Measurements from ENCODE around the gene PDXDC1. TPM values are rescaled to one million over a fixed set of nuclear protein-coding genes. Genes with fewer than 3 reads are reported as not detected.
A peak's percentile ranks its signal among the peaks of the same experiment; 100 is the strongest.
"Not testable (repeated sequence)": the region's sequence is repeated elsewhere in the genome, so short reads cannot be mapped to it uniquely, and the experiment has no call there.

Gene PDXDC1
- total RNA-seq, 3 donors from 2014 or later: 66.4 to 86.6 (median 82.9) TPM

- peak overlapping the region; percentile 95 to 100 for H3K27ac ChIP-seq
- peak in 1 of 3 donors; percentile 22 for TF ChIP-seq CTCF (IDR thresholded peaks at IDR 0.05)
- H3K27me3 ChIP-seq; intact Hi-C loops (cut with DNase I; ENCODE audit: low total_unique reads); H3K4me1 ChIP-seq; H3K36me3 ChIP-seq; H3K9me3 ChIP-seq: not testable (repeated sequence)
- DNase-seq (ENCODE audit: low spot score in 2 of 2): peak in 1 of 2 donors; percentile 36
- peak overlapping the region; percentile 69 to 100 (median 78) for H3K4me3 ChIP-seq
These were observed 780 bp downstream of the PDXDC1 start for GRCh38 chr16:14975418-14976194.

DNA sequence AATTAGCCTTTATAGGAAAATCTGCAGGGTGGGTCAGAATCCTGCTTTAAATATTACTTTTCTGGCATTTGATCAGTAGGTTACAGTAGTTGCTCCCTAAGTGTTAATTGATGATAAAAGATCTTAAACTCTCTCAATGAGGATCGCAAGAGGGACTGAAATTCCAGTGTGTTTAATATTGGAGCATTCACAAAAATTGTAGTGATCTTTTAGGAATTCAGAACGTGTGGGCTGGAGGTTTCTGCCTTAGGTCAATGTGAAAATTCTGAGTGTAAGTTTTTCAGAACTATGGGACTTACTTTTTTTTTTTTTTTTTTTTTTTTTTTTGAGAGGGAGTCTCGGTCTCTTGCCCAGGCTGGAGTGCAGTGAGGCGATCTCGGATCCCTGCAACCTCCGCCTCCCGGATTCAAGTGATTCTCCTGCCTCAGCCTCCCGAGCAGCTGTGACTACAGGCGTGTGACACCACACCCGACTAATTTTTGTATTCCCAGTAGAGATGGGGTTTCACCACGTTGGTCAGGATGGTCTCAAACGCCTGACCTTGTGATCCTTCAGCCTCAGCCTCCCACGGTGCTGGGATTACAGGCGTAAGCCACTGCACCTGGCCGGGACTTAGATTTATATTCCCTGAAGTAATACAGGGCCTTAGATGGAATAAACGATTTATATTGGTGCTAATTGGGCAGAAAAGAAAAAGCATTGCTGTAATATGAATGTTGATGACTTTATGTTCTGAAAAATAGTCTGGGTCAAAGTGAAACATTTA, 2.3 kb downstream of the PDXDC1 start:
- intact Hi-C loops (cut with DNase I; ENCODE audit: low total_unique reads); DNase-seq (ENCODE audit: low spot score in 2 of 2); H3K9me3 ChIP-seq; H3K36me3 ChIP-seq; H3K27ac ChIP-seq; H3K4me3 ChIP-seq; H3K27me3 ChIP-seq; H3K4me1 ChIP-seq: not testable (repeated sequence)

DNA sequence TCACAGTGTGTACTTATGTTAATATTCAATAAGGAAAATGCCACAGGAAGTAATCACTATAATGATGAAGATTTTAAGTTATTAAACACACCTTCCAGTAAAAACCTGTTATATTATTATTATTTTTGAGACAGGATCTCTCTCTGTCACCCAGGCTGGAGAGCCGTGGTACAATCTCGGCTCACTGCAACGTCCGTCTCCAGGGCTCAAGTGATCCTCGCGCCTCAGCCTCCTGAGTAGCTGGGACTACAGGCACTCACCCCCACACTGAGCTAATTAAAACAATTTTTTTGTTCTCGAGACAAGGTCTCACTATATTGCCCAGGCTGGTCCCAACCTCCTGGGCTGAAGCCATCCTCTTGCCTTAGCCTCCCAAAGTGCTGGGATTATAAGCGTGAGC, 3.5 kb downstream of the PDXDC1 start:
- H3K4me1 ChIP-seq; H3K27ac ChIP-seq; H3K4me3 ChIP-seq; DNase-seq (ENCODE audit: low spot score in 2 of 2); H3K36me3 ChIP-seq; intact Hi-C loops (cut with DNase I; ENCODE audit: low total_unique reads); H3K27me3 ChIP-seq; H3K9me3 ChIP-seq: not testable (repeated sequence)

GRCh38 chr16:14978908-14979307, 4.1 kb downstream of the PDXDC1 start:
- DNase-seq (ENCODE audit: low spot score in 2 of 2); H3K27me3 ChIP-seq; H3K9me3 ChIP-seq; H3K4me1 ChIP-seq; intact Hi-C loops (cut with DNase I; ENCODE audit: low total_unique reads); H3K4me3 ChIP-seq; H3K36me3 ChIP-seq: not testable (repeated sequence)
- peak overlapping the region in 1 of 2 donors; percentile 3 for H3K27ac ChIP-seq

GRCh38 chr16:14981234-14981633, 6.4 kb downstream of the PDXDC1 start:
- H3K4me3 ChIP-seq; H3K27me3 ChIP-seq; DNase-seq (ENCODE audit: low spot score in 2 of 2); H3K9me3 ChIP-seq; H3K27ac ChIP-seq; H3K4me1 ChIP-seq; intact Hi-C loops (cut with DNase I; ENCODE audit: low total_unique reads); H3K36me3 ChIP-seq: not testable (repeated sequence)

GRCh38 chr16:14982521-14982920, 7.7 kb downstream of the PDXDC1 start:
- H3K4me3 ChIP-seq; intact Hi-C loops (cut with DNase I; ENCODE audit: low total_unique reads): not testable (repeated sequence)
- H3K27ac ChIP-seq: peak overlapping the region; percentile 22 to 54

DNA sequence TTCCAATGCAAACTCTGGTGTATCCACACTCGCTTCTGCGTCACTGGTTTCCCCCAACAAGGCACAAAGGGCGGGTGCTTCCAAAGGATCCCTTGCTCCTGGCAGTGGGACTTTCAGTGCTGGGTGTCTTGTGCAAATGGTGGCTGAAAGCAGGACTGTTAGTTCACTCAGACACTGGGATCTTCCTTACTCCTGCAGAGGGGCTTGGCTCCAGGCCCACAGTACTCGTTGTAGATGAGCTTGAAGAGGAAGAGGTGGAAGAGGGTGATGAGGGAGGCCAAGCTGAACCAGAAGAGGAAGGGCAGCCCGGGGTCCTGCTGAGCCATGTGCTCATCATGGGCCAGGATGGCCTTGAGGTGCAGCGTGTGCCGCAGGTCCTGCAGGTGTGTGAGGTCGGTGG, 13.3 kb downstream of the PDXDC1 start:
- H3K4me3 ChIP-seq; H3K27ac ChIP-seq; H3K27me3 ChIP-seq; H3K4me1 ChIP-seq; intact Hi-C loops (cut with DNase I; ENCODE audit: low total_unique reads); H3K36me3 ChIP-seq; DNase-seq (ENCODE audit: low spot score in 2 of 2); H3K9me3 ChIP-seq: not testable (repeated sequence)

More at GRCh38 chr16:14982521-14982920, 7.7 kb downstream of the PDXDC1 start:
- H3K9me3 ChIP-seq; H3K36me3 ChIP-seq; H3K4me1 ChIP-seq; H3K27me3 ChIP-seq; DNase-seq (ENCODE audit: low spot score in 2 of 2): not testable (repeated sequence)

DNA sequence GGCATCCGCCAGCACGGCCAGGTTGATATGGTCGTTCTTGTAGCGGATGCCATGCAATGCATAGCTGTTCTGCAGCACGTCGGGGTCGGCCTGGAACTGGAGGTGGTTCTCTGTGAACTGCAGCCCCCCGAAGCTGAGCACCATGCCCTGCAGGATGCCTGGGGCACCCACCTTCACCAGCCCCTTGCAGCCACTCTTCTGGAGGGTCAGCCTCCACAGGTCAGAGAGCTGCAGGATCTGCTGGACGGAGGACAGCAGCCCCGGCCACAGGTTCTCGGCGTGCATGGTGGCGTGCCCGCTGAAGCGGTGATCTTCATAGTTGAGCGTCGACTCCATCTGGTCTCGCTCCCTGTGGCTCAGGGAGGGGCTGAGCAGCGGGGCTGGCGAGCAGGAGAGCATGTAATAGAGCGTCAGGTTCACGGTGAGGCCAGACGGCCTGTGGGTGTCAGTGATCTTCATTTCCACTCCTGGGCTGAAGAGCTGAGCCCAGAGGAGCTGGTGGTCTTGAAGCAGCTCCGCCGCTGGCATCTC, 13.9 kb downstream of the PDXDC1 start:
- H3K27me3 ChIP-seq; H3K4me1 ChIP-seq; H3K36me3 ChIP-seq; H3K27ac ChIP-seq; H3K9me3 ChIP-seq; DNase-seq (ENCODE audit: low spot score in 2 of 2); H3K4me3 ChIP-seq; intact Hi-C loops (cut with DNase I; ENCODE audit: low total_unique reads): not testable (repeated sequence)

GRCh38 chr16:14989291-14990281, 14.8 kb downstream of the PDXDC1 start:
- H3K27ac ChIP-seq; H3K4me1 ChIP-seq; H3K36me3 ChIP-seq; H3K9me3 ChIP-seq; DNase-seq (ENCODE audit: low spot score in 2 of 2); H3K27me3 ChIP-seq; intact Hi-C loops (cut with DNase I; ENCODE audit: low total_unique reads): not testable (repeated sequence)
- peak overlapping the region in 1 of 3 donors; percentile 39 for H3K4me3 ChIP-seq

DNA sequence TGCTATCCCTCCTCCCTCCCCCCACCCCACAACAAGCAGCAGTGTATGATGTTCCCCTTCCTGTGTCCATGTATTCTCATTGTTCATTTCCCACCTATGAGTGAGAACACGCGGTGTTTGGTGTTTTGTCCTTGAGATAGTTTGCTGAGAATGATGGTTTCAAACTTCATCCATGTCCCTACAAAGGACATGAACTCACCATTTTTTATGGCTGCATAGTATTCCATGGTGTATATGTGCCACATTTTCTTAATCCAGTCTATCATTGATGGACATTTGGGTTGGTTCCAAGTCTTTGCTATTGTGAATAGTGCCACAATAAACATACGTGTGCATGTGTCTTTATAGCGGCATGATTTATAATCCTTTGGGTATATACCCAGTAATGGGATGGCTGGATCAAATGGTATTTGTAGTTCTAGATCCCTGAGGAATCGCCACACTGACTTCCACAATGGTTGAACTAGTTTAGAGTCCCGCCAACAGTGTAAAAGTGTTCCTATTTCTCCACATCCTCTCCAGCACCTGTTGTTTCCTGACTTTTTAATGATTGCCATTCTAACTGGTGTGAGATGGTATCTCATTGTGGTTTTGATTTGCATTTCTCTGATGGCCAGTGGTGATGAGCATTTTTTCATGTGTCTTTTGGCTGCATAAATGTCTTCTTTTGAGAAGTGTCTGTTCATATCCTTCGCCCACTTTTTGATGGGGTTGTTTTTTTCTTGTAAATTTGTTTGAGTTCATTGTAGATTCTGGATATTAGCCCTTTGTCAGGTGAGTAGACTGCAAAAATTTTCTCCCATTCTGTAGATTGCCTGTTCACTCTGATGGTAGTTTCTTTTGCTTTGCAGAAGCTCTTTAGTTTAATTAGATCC, 18.7 kb downstream of the PDXDC1 start:
- H3K27ac ChIP-seq; intact Hi-C loops (cut with DNase I; ENCODE audit: low total_unique reads); H3K36me3 ChIP-seq; H3K4me1 ChIP-seq; H3K27me3 ChIP-seq; H3K9me3 ChIP-seq; H3K4me3 ChIP-seq; DNase-seq (ENCODE audit: low spot score in 2 of 2): not testable (repeated sequence)

DNA sequence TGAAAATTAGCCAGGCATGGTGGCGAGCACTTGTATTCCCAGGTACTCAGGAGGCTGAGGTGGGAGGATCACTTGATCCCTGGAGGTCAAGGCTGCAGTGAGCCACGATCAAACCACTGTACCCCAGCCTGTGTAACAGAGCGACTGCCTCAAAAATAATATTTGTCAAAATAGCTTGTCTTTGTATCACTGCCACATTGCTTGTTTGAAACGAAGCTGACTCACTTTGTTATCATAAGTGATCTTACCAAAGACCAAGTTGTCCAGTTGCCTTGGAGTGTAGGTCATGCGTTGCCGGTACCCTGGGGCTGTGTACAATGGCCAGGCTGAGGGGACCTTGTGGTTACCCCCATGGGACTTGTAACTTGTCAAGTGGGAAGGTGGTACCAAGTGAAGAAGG, 21.9 kb downstream of the PDXDC1 start:
- H3K36me3 ChIP-seq; intact Hi-C loops (cut with DNase I; ENCODE audit: low total_unique reads): not testable (repeated sequence)

More for the DNA sequence above, 21.9 kb downstream of the PDXDC1 start:
- H3K9me3 ChIP-seq; H3K4me1 ChIP-seq; H3K27me3 ChIP-seq; H3K27ac ChIP-seq; DNase-seq (ENCODE audit: low spot score in 2 of 2); H3K4me3 ChIP-seq: not testable (repeated sequence)
